Body of pancreas (tissue), 4 donors: ENCODE measurements around the gene ADAM15.

Experiments
- POLR2A ChIP-seq, 3 donors: fragments of 450-650 bp; IDR thresholded peaks; one replicate each; pipeline ENCODE4 v1.6.1; 2016; ENCODE audit warnings: antibody characterized with exemption in 3 of 3, mild to moderate bottlenecking in 2 of 3
- TF ChIP-seq, protein P1 (sequence below), 7 experiments: fragments of 450-650 bp in 4 of 7; fragments of 200-600 bp in 3 of 7; sonication (generic) in 3 of 7; IDR thresholded peaks; one replicate each; pipeline ENCODE4 v1.5.1; 2016 to 2019; ENCODE audit warnings: antibody characterized with exemption in 7 of 7

DNA sequence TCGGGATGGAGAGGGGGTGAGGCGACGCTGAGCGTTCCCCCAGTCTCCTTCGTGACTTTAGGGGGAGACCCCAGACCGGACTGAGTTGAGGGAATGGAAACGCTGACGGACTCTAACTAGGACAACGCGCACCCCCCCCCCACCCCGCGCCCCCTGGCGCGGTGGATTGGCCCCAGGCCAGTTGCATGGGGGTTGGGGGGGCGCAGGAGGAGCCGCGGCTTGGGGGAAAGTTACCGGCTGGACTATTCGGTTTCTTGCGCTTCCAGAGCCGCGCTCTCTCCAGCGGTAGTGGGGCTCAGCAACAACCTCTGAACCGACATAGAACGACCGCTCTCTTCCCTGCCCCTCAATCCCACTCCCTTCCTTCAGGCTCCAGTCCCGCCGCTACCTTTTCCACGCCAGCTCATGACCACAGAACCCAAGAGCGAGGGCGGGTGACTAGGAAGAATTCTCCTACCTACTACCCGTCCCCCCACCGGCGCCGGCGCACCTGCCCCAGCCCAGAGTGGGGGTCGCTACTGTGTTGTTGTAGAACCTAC is 47.8 kb upstream of the ADAM15 start:
- TF ChIP-seq, protein P1, sequence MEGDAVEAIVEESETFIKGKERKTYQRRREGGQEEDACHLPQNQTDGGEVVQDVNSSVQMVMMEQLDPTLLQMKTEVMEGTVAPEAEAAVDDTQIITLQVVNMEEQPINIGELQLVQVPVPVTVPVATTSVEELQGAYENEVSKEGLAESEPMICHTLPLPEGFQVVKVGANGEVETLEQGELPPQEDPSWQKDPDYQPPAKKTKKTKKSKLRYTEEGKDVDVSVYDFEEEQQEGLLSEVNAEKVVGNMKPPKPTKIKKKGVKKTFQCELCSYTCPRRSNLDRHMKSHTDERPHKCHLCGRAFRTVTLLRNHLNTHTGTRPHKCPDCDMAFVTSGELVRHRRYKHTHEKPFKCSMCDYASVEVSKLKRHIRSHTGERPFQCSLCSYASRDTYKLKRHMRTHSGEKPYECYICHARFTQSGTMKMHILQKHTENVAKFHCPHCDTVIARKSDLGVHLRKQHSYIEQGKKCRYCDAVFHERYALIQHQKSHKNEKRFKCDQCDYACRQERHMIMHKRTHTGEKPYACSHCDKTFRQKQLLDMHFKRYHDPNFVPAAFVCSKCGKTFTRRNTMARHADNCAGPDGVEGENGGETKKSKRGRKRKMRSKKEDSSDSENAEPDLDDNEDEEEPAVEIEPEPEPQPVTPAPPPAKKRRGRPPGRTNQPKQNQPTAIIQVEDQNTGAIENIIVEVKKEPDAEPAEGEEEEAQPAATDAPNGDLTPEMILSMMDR (IDR thresholded peaks at IDR 0.05) = no peak
- TF ChIP-seq POLR2A (IDR thresholded peaks at IDR 0.05) = peak in 2 of 3 donors; percentile 44 to 45
